Mucosa of stomach (tissue), 1 donor: ENCODE measurements around the gene NXF3.
"Not testable (repeated sequence)": the region's sequence is repeated elsewhere in the genome, so short reads cannot be mapped to it uniquely, and the experiment has no call there.

Experiments
- H3K27me3 ChIP-seq: one replicate; pipeline ENCODE4 v1.7.0; 2013; ENCODE audit warnings: mild to moderate bottlenecking, low read length; ENCODE audit not compliant: control insufficient read depth, insufficient read depth
- H3K36me3 ChIP-seq: one replicate; pipeline ENCODE4 v1.7.0; 2013; ENCODE audit warnings: low read length; ENCODE audit not compliant: control insufficient read depth, insufficient read depth
- H3K4me1 ChIP-seq: one replicate; pipeline ENCODE4 v1.7.0; 2013; ENCODE audit warnings: mild to moderate bottlenecking, low read length; ENCODE audit not compliant: control insufficient read depth, insufficient read depth
- H3K4me3 ChIP-seq: one replicate; pipeline ENCODE4 v1.7.0; 2013; ENCODE audit warnings: low read length
- H3K9ac ChIP-seq: one replicate; pipeline ENCODE4 v1.7.0; 2013; ENCODE audit warnings: mild to moderate bottlenecking, low read length, moderate library complexity
- H3K9me3 ChIP-seq: one replicate; pipeline ENCODE4 v1.7.0; 2013; ENCODE audit warnings: mild to moderate bottlenecking, low read length, moderate library complexity; ENCODE audit not compliant: control insufficient read depth
- donor health status: Pancreatic carcinoma.

The NXF3 gene

DNA sequence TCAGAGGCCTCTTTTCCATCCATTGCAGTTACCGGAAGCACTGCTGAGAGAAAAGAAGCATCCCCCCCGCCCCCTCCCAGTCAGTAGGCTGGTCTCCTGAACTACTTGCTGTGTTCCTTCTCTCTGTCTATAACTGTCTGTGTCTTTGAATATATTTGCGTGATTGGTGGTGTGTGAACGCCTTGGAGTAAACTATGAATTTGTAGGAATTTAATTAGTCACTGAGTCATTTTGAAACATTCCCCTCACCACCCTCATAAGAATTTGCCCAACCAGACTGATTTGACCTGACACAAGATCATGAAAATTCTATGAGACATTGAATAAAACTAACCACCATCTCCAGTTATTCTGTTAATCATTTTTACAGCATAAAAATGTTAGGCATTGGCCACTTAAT is 6.7 kb upstream of the NXF3 start:
- no peak overlapping the region for H3K9ac ChIP-seq
- no peak overlapping the region for H3K4me3 ChIP-seq
- H3K27me3 ChIP-seq = no peaks in the 10 kb centered on the region
- H3K9me3 ChIP-seq = no peaks in the 10 kb centered on the region
- no peaks in the 10 kb centered on the region for H3K4me1 ChIP-seq
- H3K36me3 ChIP-seq = no peaks in the 10 kb centered on the region

DNA sequence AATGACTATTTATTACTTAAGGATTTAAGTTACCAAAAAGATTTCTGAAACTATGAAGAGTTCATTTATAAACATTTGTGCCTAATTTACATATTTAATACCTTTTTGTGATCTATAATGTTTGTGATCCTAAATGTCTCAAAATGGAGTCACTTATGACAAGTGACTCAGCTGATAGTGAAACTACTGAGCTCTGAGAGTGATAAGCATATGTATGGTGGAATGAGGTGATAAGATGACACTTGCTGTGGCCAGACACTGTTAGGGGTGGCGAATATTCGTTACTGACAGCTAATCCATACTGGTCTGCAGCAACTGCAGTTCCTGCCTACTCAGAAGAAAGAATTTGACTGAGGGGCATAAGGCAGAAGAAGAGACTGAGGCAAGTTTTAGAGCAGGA is 5.5 kb upstream of the NXF3 start:
- Histone ChIP-seq H3K4me1 (no peaks in the 10 kb centered on the region), H3K9me3 (no peaks in the 10 kb centered on the region)

DNA sequence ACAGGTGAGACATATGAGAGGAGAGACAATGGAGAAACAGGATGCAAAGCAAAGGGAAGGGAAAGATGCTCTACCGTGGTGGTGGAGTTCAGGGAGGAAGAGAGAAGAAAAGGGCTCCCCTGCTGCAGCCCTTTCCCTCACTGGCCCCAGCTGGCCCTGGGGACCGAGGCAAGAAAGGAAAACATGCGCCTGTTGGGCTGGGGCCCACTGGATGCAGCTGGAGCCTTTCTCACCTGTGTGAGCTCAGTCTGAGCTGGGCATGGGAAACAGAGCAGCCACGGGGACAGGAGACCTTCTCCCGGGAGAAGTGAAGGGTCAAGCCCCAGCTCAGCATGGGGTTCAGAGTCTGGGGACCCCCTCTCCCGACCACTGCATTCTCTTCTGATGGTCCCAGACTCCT is 11.9 kb downstream of the NXF3 start:
- no peaks in the 10 kb centered on the region for H3K27me3 ChIP-seq
- H3K4me3 ChIP-seq = no peak overlapping the region
- H3K9ac ChIP-seq = no peak overlapping the region
- no peaks in the 10 kb centered on the region for H3K36me3 ChIP-seq
- H3K9me3 ChIP-seq = no peaks in the 10 kb centered on the region
- no peaks in the 10 kb centered on the region for H3K4me1 ChIP-seq

More for the DNA sequence above, 5.5 kb upstream of the NXF3 start:
- H3K9ac ChIP-seq = no peak overlapping the region
- no peaks in the 10 kb centered on the region for H3K27me3 ChIP-seq
- no peak overlapping the region for H3K4me3 ChIP-seq
- H3K36me3 ChIP-seq = no peaks in the 10 kb centered on the region

DNA sequence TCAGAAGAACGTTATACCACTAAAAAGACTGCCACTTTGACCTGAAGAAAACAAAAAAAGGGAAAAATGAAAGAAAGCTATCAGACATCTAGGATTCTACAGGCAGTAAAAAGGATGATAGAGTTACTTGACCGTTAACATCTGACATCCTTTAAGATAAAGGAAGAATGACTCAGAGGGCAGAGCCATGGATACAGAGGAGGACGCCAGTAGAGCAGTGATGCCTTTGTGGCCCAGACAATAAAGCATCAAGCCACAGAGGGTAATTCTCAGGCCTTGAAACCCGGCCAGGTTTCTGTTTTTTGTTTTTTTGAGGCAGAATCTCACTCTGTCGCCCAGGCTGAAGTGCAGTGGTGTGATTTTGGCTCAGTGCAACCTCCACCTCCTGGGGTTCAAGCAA is 19.5 kb downstream of the NXF3 start:
- H3K27me3 ChIP-seq = no peaks in the 10 kb centered on the region
- no peaks in the 10 kb centered on the region for H3K4me1 ChIP-seq
- no peak overlapping the region for H3K4me3 ChIP-seq
- no peaks in the 10 kb centered on the region for H3K36me3 ChIP-seq
- H3K9me3 ChIP-seq = no peaks in the 10 kb centered on the region
- H3K9ac ChIP-seq = no peak overlapping the region

DNA sequence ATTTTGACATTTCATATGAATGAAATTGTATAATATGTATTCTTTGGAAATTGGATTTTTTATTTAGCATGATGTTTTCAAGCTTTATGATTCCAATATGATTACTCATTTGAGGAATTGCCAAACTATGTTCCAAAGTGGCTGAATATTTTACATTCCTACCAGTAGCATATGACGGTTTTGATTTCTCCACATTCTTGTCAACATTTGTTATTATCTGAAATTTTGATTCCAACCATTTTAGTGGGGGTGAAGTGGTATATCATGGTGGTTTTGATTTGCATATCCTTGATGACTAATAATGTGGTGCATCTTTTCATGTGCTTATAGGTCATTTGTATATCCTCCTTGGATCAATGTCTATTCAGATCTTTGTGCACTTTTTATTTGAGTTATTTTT is 26.3 kb downstream of the NXF3 start:
- no peak overlapping the region for H3K4me3 ChIP-seq
- no peaks in the 10 kb centered on the region for H3K4me1 ChIP-seq
- no peaks in the 10 kb centered on the region for H3K27me3 ChIP-seq
- H3K9ac ChIP-seq = no peak overlapping the region
- no peaks in the 10 kb centered on the region for H3K9me3 ChIP-seq
- no peaks in the 10 kb centered on the region for H3K36me3 ChIP-seq

DNA sequence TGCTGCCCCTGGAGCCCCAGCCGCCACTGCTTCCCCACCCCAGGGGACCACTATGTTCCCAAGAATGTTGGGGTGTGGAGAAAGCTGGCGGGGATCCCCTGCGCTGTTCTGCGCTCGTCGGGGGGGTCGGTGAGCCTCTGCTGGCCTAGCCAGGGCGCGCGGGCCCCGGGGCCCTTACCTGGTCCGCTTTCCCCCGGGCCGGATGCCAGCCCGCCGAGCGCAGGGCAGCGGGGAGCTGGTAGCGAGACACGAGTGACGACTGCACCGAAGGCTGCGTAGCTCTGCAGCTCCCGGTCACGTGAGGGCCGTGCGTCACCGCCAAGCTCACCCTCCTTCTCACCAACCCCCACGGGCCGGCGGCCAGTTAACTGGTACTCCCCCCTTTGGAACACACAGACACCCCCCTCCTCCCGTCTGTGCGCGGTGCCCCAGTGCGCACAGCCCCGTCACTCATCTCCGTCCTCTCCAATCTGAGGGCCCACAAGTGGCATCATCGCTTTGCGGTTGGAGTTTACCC is 29.0 kb downstream of the NXF3 start, which contains the start of gene BEX1:
BEX1 (minus strand) TSS at position 254 of the 517 bp plus-strand sequence. CDS start 897 bp downstream, outside the sequence.
- H3K27me3 ChIP-seq = no peaks in the 10 kb centered on the region
- H3K4me1 ChIP-seq = no peaks in the 10 kb centered on the region
- no peak within 1 kb of the TSS for H3K4me3 ChIP-seq
- no peaks in the 10 kb centered on the region for H3K36me3 ChIP-seq
- H3K9ac ChIP-seq = no peak within 1 kb of the TSS
- H3K9me3 ChIP-seq = no peaks in the 10 kb centered on the region

DNA sequence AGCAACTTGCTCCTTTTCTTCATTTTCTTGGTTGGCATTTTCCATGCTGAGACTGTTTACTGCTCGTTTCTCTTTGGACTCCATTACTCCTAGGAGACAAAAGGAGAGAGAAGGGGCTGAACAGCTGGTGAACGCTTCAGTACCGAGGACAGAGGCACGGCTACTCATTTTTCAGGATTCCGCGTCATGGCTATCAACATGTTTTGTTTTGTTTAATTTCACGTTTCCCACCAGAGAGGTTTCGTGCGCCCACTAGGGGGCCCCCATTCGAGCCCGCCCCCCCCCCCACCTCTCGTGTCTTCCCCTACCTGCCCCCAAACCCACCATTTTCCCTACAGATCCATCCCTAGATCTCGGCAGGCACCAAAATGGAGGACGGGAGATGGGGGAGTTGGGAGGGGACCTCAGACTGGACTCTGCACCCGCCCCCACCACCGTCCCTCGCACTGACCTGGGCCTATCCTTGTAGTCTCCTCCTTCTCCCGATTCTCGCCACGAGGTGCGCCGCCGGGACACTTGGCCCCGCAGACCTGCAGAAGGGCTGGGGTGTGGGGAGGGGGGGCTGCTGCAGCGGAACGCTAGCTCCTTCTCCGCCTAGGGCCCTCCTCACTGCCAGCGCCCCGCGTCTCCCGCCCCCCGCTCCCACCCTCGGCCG is 29.6 kb downstream of the NXF3 start:
- no peak overlapping the region for H3K4me3 ChIP-seq
- no peaks in the 10 kb centered on the region for H3K27me3 ChIP-seq
- H3K4me1 ChIP-seq = no peaks in the 10 kb centered on the region
- no peaks in the 10 kb centered on the region for H3K36me3 ChIP-seq
- no peaks in the 10 kb centered on the region for H3K9me3 ChIP-seq
- no peak overlapping the region for H3K9ac ChIP-seq

DNA sequence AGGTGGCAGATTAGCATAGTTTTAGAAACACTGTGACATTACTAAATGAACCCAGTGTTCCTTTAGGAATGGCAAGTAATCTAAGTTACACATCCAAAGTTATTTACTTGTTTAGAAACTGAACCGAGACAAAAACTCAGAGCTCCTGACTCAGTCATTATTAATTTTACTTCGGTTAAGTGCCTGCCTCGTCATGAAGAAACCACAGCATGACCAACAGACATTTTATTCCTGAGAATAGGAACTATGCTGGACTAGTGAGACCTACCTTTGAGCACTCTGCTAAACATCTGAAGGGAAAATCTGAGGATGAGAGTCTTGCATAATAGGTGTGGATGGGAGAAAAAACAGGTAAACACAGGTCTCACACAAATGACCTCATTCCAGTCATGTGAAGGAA is 31.5 kb downstream of the NXF3 start:
- no peak overlapping the region for H3K4me3 ChIP-seq
- H3K9ac ChIP-seq = no peak overlapping the region
- H3K4me1 ChIP-seq = no peaks in the 10 kb centered on the region
- no peaks in the 10 kb centered on the region for H3K9me3 ChIP-seq
- no peaks in the 10 kb centered on the region for H3K36me3 ChIP-seq
- H3K27me3 ChIP-seq = no peaks in the 10 kb centered on the region

DNA sequence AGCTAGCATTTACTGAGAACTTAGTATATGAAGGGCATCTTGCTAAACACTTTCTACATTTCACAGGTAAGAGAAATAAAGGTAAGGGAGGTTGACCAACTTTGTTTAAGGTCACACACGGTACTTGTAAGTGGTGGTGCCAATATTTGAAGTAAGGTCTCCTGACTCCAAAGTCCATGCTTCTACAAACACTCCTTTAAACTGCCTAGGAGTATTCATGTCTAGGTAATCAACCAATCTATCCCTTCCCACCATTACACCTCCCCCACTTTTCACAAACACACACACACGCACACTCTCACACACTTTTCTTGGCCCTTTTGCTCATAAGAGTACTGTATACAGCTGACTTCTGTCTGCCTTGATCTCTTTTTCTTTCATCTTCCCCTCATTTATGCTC is 36.0 kb downstream of the NXF3 start:
- Histone ChIP-seq H3K9me3 (no peaks in the 10 kb centered on the region), H3K9ac (no peak overlapping the region), H3K4me3 (no peak overlapping the region), H3K27me3 (no peaks in the 10 kb centered on the region), H3K4me1 (no peaks in the 10 kb centered on the region), H3K36me3 (no peaks in the 10 kb centered on the region)

DNA sequence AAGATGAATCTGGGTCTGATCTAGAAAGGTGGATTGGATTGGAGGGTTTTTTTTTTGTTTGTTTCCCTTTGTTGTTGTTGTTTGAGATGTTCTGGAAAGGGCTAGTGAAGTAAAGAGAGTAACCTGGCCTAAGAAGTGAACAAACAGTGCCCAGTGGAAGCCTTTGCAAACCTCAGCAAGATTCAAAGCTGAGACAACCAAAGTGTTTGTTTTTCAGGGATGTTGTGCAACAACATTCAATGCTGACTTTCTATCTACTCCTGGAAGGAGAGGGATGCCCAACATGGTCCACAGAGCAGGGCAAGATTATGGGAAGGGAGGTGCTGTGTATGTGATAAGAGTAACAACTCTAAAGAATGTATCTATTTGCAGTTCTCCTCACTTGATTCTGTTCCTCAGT is 40.3 kb downstream of the NXF3 start:
- Histone ChIP-seq H3K9ac (no peak overlapping the region), H3K27me3 (no peaks in the 10 kb centered on the region), H3K36me3 (no peaks in the 10 kb centered on the region), H3K4me1 (no peaks in the 10 kb centered on the region), H3K4me3 (no peak overlapping the region), H3K9me3 (no peaks in the 10 kb centered on the region)

DNA sequence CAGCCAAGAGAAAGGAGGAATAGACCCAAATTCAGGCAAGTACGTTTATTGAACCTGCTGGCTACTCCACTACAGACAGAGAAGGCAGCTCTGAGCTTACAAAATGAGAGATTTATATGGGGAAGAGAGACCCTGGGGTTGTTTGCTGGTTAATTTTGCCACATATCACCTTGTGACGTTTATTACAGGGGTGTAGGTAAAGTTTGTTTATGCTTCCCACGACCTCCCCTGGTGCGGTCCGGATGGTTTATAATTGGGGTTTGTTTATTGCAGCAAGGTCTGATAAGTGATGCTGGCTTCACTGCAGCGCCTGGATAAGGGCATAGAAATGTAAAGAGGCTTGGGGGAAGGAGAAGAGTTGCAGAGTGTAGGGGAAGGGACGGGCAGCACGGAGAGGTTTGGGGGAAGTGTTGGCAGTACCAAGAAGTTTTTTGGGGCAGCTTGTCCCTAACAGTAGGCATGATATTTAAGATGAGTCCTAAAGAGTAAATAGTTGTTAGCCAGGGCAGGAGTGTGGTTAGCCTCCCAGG is 41.6 kb downstream of the NXF3 start:
- no peaks in the 10 kb centered on the region for H3K4me1 ChIP-seq
- no peaks in the 10 kb centered on the region for H3K9me3 ChIP-seq
- H3K9ac ChIP-seq = no peak overlapping the region
- H3K36me3 ChIP-seq = no peaks in the 10 kb centered on the region
- no peaks in the 10 kb centered on the region for H3K27me3 ChIP-seq
- no peak overlapping the region for H3K4me3 ChIP-seq

DNA sequence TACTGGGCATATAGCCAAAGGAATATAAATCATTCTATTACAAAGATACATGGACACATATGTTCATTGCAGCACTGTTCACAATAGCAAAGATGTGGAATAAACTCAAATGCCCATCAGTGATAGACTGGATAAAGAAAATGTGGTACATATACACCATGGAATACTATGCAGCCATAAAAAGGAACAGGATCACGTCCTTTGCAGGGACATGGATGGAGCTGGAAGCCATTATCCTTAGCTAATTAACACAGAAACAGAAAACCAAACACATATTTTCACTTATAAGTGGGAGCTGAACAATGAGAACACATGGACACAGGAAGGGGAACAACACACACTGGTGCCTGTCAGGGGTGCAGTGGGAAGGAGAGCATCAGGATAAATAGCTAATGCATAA is 59.6 kb downstream of the NXF3 start:
- not testable (repeated sequence) for H3K9ac ChIP-seq, H3K9me3 ChIP-seq, H3K4me3 ChIP-seq

More for the DNA sequence above, 59.6 kb downstream of the NXF3 start:
- not testable (repeated sequence) for H3K27me3 ChIP-seq, H3K36me3 ChIP-seq, H3K4me1 ChIP-seq
